ENCODE data around the gene HLA-DQA1.
"Not testable (repeated sequence)": the region's sequence is repeated elsewhere in the genome, so short reads cannot be mapped to it uniquely, and the experiment has no call there.

HLA-DQA1 gene

DNA sequence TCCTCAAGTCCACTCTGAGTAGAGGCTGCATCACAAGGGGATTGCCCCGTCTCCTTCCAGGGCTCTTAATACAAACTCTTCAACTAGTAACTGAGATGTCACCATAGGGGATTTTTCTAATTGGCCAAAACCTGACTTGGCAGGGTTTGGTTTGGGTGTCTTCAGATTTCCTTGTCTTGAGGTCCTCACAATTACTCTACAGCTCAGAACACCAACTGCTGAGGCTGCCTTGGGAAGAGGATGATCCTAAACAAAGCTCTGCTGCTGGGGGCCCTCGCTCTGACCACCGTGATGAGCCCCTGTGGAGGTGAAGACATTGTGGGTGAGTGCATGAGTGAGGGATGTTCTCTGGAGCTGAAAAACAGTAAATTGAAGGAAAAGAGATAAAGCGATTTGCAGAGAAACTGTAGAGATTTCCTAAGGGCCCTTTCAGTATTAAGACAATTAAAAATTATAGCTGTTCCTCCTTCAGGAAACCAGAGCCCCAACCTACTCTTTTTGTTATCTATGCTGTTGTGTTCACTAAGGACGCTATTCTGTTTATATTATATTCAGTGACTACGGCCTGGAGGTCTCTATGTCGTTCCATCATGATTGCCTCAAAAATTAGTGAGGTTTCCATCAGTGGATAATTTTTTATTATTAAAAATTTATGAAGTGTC is at the start of gene HLA-DQA1:
HLA-DQA1 (plus strand) TSS at position 188 of the 662 bp plus-strand sequence; CDS start at position 241, 53 bp downstream.
- DNase-seq: no peak

DNA sequence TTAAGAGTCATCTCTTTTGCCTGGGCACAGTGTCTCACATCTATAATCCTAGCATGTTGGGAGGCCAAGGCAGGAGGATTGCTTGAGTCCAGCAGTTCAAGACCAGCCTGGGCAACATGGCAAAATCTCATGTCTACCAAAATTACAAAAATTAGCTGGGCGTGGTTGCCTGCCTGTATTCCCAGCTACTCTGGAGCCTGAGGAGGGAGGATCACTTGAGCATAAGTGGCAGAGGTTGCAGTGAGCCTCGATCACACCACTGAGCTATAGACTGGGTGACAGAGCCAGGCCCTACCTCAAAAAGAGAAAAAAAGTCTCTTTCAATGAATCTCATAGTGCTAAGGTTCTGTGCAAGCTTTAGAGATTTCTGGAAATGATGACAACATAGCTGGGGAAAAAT is 49.0 kb upstream of the HLA-DQA1 start:
- DNase-seq: no peak

DNA sequence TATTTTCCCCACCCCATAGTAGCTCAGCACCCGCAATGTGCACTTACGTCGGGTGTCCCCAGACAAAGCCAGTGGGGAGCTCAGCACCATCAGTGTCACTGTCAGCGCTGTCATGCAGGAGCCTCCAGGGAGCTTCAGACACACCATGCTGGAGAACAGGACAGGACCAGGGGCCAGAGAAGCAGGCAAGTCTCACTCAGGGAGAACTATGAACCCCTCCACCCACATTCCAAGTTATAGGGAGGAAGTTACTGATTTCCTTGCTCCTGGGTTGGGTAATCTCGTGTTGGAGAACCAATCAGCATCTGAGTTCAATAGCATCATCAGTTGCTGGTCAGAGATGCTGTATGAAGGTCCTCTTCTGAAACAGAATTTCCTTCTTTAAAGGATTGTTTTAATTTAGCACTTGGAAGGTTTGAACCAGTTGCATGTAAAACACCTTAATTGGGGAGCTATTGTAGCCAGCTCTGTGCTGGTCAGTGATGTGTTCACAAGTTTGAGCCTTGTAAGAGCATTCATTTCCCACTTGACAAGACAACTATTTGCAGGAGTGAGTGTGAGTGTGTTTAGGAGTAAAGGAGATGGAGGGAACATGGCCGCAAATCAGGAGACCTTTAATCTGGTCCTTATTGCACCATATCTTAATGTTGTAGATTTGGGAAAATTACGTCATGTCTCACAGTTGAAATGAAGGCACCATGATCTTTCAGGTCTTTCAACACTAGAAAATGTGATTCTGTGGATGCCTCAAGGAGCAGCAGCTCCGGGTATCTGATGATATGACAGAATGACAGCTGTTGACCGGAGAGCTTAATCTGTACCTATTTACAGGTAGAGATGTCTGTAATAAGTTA is 47.4 kb upstream of the HLA-DQA1 start, which contains the start of gene HLA-DRB1:
HLA-DRB1 (minus strand) TSS at position 253 of the 854 bp plus-strand sequence; CDS start at position 147, 106 bp downstream.
- peak; percentile 66 for DNase-seq

- not testable (repeated sequence) for DNase-seq
Observed at GRCh38 chr6:32590713-32591112, 46.5 kb upstream of the HLA-DQA1 start.

GRCh38 chr6:32597024-32597423 is 40.2 kb upstream of the HLA-DQA1 start:
- no peak for DNase-seq

DNA sequence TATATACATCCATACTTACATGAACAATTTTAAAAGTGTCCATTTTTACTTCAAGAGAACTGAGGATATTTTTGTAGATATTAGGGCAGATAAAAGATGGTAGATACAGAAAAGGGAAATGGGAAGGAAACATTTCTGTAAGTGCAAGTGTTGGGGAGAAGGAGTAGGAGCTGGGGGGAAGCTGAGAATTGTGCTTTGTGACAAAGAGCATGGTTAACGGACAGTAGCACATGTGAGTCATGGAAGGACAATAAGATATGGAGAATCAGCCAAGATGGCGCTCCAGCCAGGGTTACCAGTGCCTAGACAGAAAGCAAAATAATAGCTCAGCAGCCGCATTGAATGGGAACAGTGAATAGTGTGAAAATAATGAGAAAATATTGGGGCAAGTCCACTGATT is 34.8 kb upstream of the HLA-DQA1 start:
- no peak for DNase-seq

DNA sequence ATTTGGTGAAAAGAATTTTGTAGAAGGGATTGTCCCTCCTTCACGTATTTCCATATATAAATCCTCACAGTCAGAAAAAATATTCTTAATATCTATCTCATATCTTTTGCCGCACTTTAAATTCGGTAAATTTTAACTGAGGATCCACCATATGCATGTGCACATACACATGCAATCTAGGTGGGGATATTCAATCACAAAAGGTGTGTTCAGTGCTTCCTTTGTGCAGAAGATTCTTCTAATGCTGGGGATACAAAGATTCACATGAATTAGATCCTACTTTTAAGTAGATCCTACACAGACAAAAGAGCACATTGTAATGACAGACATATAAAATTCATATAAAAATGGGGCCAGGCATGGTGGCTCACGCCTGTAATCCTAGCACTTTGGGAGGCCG is 34.0 kb upstream of the HLA-DQA1 start:
- no peak for DNase-seq

DNA sequence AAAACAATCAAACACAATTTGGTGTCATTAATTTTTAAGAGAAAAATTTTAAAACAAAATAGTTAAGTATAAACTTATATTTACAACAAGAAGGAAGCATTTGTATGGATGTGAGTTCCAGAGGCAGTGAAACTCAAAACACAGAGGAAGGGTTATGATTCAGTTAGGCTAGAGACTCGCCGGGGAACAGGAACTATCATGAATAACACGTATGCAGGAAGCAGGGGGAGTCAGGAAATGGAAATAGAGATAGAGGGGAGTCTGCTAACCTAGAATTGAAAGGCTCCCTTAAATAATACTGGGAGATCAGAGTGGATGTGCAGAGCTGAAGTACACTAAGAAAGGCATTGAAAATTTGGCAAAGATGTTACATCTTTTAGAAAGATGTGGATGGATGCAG is 33.3 kb upstream of the HLA-DQA1 start:
- DNase-seq: no peak

GRCh38 chr6:32604434-32604877 is 32.8 kb upstream of the HLA-DQA1 start:
- no peak for DNase-seq

GRCh38 chr6:32607263-32607987 is 29.8 kb upstream of the HLA-DQA1 start:
- DNase-seq: no peak

DNA sequence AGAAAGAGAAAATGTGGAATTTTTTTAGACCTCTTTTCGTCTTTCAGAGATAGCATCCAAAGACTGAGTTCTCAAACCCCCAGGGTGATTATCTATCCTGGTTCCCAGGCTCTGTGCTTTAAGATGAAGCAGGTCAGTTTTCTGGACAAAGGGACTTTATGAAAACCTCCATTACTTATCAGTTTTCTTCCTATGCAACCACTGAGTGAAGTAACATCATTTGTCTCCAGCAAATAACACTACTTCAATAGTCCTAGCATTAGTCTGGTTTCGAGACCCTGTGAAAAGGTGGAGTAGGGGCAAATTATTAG is 29.3 kb upstream of the HLA-DQA1 start:
- no peak for DNase-seq

DNA sequence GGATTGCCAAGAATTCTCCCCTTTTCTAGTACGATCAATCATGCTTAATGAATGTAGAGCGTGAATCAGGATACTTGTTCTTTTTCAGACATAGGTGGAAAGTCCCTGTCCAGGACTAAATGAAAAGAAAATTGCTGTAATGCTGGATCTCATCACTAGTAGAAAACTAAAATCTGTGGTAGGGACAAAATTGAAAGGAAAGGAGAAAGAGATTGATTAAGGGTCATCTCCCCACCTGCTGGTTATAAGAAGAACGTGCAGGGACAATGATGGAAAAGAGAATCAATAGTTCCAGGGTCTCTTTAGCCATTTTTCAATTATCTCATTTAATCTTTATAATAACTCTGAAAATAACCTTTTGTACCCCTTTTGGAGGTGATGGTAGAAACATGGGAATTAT is 28.8 kb upstream of the HLA-DQA1 start:
- no peak for DNase-seq

GRCh38 chr6:32609391-32609730 is 27.8 kb upstream of the HLA-DQA1 start:
- DNase-seq: no peak

GRCh38 chr6:32609731-32610640 is 27.2 kb upstream of the HLA-DQA1 start:
- peak; percentile 98 for DNase-seq

- no peak for DNase-seq
Observed at GRCh38 chr6:32610682-32611296, 26.4 kb upstream of the HLA-DQA1 start.

DNA sequence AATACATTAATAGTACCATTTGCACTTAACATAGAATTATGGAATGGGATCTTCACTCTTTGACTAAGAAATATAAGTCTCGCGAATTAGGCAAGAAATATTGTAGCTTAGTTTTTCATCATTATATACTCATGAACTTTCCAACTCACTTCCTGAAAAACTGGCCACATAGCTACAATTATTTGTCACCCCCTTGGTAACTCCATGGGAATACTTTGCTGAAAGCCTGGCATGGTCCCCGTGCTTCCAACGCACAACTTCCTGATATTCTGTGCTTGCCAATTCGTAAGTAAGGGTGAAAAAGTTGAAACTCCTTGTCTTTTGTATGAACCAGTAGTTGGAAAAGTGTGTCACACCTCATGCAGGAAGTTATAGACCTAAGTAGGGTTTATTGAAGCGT is 23.7 kb upstream of the HLA-DQA1 start:
- no peak for DNase-seq

- peak; percentile 67 for DNase-seq
Observed at GRCh38 chr6:32614366-32615081, 22.7 kb upstream of the HLA-DQA1 start.

- no peak for DNase-seq
Observed at GRCh38 chr6:32615885-32616532, 21.2 kb upstream of the HLA-DQA1 start.

DNA sequence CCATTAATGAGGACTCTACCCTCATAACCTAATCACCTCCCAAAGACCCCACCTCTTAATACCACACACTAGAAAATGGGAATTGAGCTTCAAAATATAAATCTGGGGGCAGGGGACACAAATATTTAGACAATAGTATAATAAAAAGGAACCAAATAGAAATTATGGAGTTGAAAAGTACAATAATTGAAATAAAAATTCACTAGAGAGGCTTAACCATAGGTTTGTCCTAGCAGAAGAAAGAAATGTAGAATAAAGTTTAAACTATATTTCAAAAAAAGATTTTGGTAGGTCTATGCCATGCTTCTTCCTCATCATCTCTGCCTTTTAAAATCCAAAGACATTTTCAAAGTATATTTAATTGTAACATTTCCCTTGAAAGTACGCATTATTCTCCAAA is 19.5 kb upstream of the HLA-DQA1 start:
- no peak for DNase-seq

- no peak for DNase-seq
Observed at GRCh38 chr6:32621372-32621771, 15.8 kb upstream of the HLA-DQA1 start.
